ENCODE measurements around the gene ZNF362.

ZNF362 gene

GRCh38 chr1:33231166-33231565 lies 25.1 kb upstream of the ZNF362 start:
- no peaks in the 10 kb centered on the region for H3K9me2 ChIP-seq (replicated peaks; ENCODE audit: control insufficient read depth, low read length)
- no peak overlapping the region for H3K4me3 ChIP-seq (ENCODE audit: low read length)
- H3K4me2 ChIP-seq (ENCODE audit: low read length): no peak overlapping the region
- H4K20me1 ChIP-seq (ENCODE audit: control insufficient read depth, insufficient read depth, low read depth, low read length): no peaks in the 10 kb centered on the region
- H3K27me3 ChIP-seq (ENCODE audit: control insufficient read depth, low read length): peaks cover 9% of the 10 kb centered on the region
- no peaks in the 10 kb centered on the region for H3K9me3 ChIP-seq (ENCODE audit: control insufficient read depth, insufficient read depth, low read length)
- no peaks in the 10 kb centered on the region for H3K79me2 ChIP-seq (ENCODE audit: control insufficient read depth, low read length)
- H3K27ac ChIP-seq (ENCODE audit: low read depth, low read length): no peak overlapping the region
- no peak for TF ChIP-seq EZH2phosphoT487 (IDR thresholded peaks at IDR 0.05; ENCODE audit: borderline replicate concordance, low read length)
- TF ChIP-seq CTCF (IDR thresholded peaks at IDR 0.05; ENCODE audit: low read depth, low read length, poor library complexity, severe bottlenecking): no peak
- H3K4me1 ChIP-seq (ENCODE audit: control insufficient read depth, low read length): no peaks in the 10 kb centered on the region
- H3F3A ChIP-seq (ENCODE audit: control insufficient read depth, insufficient read depth): no peaks in the 10 kb centered on the region
- no peaks in the 10 kb centered on the region for H3K36me3 ChIP-seq (ENCODE audit: control insufficient read depth, low read length)

GRCh38 chr1:33232716-33233115 lies 23.6 kb upstream of the ZNF362 start:
- Histone ChIP-seq H4K20me1 (ENCODE audit: control insufficient read depth, insufficient read depth, low read depth, low read length) (no peaks in the 10 kb centered on the region), H3K4me2 (ENCODE audit: low read length) (no peak overlapping the region), H3K79me2 (ENCODE audit: control insufficient read depth, low read length) (no peaks in the 10 kb centered on the region), H3F3A (ENCODE audit: control insufficient read depth, insufficient read depth) (no peaks in the 10 kb centered on the region), H3K9me2 (replicated peaks; ENCODE audit: control insufficient read depth, low read length) (no peaks in the 10 kb centered on the region), H3K36me3 (ENCODE audit: control insufficient read depth, low read length) (no peaks in the 10 kb centered on the region), H3K4me1 (ENCODE audit: control insufficient read depth, low read length) (no peaks in the 10 kb centered on the region), H3K9me3 (ENCODE audit: control insufficient read depth, insufficient read depth, low read length) (no peaks in the 10 kb centered on the region), H3K27ac (ENCODE audit: low read depth, low read length) (no peak overlapping the region), H3K27me3 (ENCODE audit: control insufficient read depth, low read length) (peaks cover 8% of the 10 kb centered on the region; the same call in 1 of the 2 replicates), H3K4me3 (ENCODE audit: low read length) (no peak overlapping the region)
- TF ChIP-seq CTCF (IDR thresholded peaks at IDR 0.05; ENCODE audit: low read depth, low read length, poor library complexity, severe bottlenecking): no peak
- TF ChIP-seq EZH2phosphoT487 (IDR thresholded peaks at IDR 0.05; ENCODE audit: borderline replicate concordance, low read length): no peak

DNA sequence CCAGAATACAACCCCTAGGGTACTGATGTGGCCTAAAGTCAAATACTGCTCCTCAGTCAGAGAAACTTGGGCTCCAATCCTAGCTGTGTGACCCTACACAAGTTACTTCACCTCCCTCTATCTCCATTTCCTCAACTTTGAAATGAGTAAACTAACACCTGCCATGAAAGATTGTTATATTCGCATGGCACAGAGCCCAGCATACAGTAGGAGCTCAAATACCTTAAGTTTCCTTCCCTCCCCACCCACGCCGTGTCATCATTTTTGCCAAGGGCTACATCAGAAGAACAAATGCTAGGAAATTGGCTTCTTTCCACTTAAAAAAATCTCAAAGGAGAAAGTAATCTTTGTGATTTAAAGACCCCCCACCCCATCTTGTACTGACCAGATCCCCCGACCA lies 22.2 kb upstream of the ZNF362 start:
- Histone ChIP-seq H3F3A (ENCODE audit: control insufficient read depth, insufficient read depth) (no peaks in the 10 kb centered on the region), H3K4me1 (ENCODE audit: control insufficient read depth, low read length) (no peaks in the 10 kb centered on the region), H3K79me2 (ENCODE audit: control insufficient read depth, low read length) (no peaks in the 10 kb centered on the region), H3K9me2 (replicated peaks; ENCODE audit: control insufficient read depth, low read length) (no peaks in the 10 kb centered on the region), H3K4me3 (ENCODE audit: low read length) (no peak overlapping the region), H3K4me2 (ENCODE audit: low read length) (no peak overlapping the region), H3K36me3 (ENCODE audit: control insufficient read depth, low read length) (no peaks in the 10 kb centered on the region), H4K20me1 (ENCODE audit: control insufficient read depth, insufficient read depth, low read depth, low read length) (no peaks in the 10 kb centered on the region), H3K9me3 (ENCODE audit: control insufficient read depth, insufficient read depth, low read length) (no peaks in the 10 kb centered on the region), H3K27ac (ENCODE audit: low read depth, low read length) (no peak overlapping the region), H3K27me3 (ENCODE audit: control insufficient read depth, low read length) (no peaks in the 10 kb centered on the region)
- TF ChIP-seq EZH2phosphoT487 (IDR thresholded peaks at IDR 0.05; ENCODE audit: borderline replicate concordance, low read length) (no peak), CTCF (IDR thresholded peaks at IDR 0.05; ENCODE audit: low read depth, low read length, poor library complexity, severe bottlenecking) (no peak)

GRCh38 chr1:33234588-33234990 lies 21.7 kb upstream of the ZNF362 start:
- TF ChIP-seq CTCF (IDR thresholded peaks at IDR 0.05; ENCODE audit: low read depth, low read length, poor library complexity, severe bottlenecking) (no peak), EZH2phosphoT487 (IDR thresholded peaks at IDR 0.05; ENCODE audit: borderline replicate concordance, low read length) (no peak)
- Histone ChIP-seq H3K9me3 (ENCODE audit: control insufficient read depth, insufficient read depth, low read length) (no peaks in the 10 kb centered on the region), H3K4me2 (ENCODE audit: low read length) (no peak overlapping the region), H3K4me3 (ENCODE audit: low read length) (no peak overlapping the region), H3K9me2 (replicated peaks; ENCODE audit: control insufficient read depth, low read length) (no peaks in the 10 kb centered on the region), H3K4me1 (ENCODE audit: control insufficient read depth, low read length) (no peaks in the 10 kb centered on the region), H4K20me1 (ENCODE audit: control insufficient read depth, insufficient read depth, low read depth, low read length) (no peaks in the 10 kb centered on the region), H3K36me3 (ENCODE audit: control insufficient read depth, low read length) (no peaks in the 10 kb centered on the region), H3F3A (ENCODE audit: control insufficient read depth, insufficient read depth) (no peaks in the 10 kb centered on the region), H3K79me2 (ENCODE audit: control insufficient read depth, low read length) (no peaks in the 10 kb centered on the region), H3K27ac (ENCODE audit: low read depth, low read length) (no peak overlapping the region), H3K27me3 (ENCODE audit: control insufficient read depth, low read length) (no peaks in the 10 kb centered on the region)
